GM19468 (cell line): Measurements from ENCODE around the gene TBC1D21.

Experiments used
- ATAC-seq: cut with Tn5 transposase; IDR thresholded peaks from one replicate; pipeline ENCODE4 v1.9.1; 2021; ENCODE audit warnings: mild to moderate bottlenecking, moderate library complexity, moderate number of reproducible peaks; ENCODE audit not compliant: unreplicated experiment; ENCODE audit errors: extremely low read depth

The TBC1D21 gene

GRCh38 chr15:73873456-73873855, at the start of gene TBC1D21:
TBC1D21 (plus strand) TSS chr15:73873564; CDS start chr15:73873710, 146 bp downstream.
- ATAC-seq: no peak

DNA sequence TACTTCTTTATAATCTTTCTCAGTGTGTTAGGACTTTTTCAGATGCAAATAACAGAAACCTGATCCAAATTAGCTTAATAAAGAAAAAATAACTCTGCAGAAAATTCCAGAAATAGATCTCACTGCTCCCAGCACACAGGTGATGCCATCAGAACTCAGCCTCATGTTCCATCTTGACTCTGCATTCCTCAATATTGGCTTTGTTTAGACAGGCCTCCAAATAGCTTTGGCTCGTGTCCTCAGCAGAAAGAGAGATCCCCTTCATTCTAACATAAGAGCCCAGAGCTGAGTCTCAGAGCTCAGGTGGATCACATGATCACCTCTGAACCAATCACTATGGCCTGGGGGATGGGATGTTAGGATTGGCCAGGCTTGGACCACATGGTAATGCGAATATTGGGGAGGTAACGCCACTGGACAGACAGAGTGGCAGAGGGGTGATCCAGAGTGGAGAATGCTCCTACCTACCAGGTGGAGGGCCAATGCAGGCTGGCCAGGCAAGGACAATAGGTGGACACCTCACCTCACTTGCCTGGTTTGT, 46.6 kb upstream of the TBC1D21 start:
- ATAC-seq: no peak

DNA sequence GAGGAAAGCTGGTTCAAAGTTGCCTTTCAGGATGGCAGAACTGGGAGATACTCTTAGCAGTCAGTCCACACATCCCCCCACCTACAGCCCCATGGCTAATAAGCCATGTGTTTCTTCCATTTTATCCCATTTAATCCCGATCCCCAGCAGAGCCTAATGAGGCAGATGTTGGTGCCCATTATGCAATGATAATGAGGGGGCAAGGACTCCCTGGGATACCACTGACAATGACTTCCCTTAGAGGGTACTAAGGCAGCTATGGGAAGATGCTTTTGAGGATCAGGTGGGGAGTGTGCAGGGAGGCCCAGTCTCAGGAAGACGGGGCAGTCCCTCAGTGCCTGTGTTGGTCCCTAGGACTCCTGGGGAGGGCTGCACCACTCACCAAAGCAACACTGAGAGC, 43.8 kb upstream of the TBC1D21 start:
- no peak for ATAC-seq

GRCh38 chr15:73832657-73833056, 40.7 kb upstream of the TBC1D21 start:
- no peak for ATAC-seq

- ATAC-seq: no peak
These were observed 36.5 kb upstream of the TBC1D21 start for GRCh38 chr15:73836845-73837244.

DNA sequence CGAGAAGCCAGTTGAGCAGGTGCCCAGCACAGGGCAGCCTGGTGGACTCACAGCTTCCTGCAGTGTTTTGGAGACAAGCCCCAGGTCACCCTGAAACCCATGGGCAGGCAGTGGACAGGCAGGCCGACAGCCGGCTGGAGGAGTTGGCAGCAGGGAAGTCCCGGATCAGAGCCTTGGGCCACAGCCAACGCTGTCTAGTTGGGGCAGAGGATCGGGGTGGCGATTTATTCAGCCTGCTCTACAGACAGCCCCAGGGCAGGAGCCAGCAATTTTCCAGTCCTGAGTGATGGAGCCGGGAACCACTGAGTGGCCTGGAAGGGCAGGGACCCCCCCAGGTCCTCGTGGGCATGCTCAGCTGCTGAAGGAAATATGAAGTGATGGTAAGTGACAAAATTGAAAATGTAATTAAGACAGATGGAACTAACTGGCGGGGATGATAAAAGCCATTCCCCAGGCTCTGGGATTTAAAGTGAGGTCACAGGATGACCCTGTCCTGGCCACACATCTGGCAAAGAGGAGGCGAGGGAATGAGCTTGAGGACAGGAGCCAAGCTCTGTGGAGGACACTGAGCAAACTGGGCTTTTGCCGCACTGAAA, 34.4 kb upstream of the TBC1D21 start:
- no peak for ATAC-seq

- no peak for ATAC-seq
These were observed 33.5 kb upstream of the TBC1D21 start for GRCh38 chr15:73839699-73840377.

GRCh38 chr15:73840771-73841170, 32.6 kb upstream of the TBC1D21 start:
- ATAC-seq: no peak

DNA sequence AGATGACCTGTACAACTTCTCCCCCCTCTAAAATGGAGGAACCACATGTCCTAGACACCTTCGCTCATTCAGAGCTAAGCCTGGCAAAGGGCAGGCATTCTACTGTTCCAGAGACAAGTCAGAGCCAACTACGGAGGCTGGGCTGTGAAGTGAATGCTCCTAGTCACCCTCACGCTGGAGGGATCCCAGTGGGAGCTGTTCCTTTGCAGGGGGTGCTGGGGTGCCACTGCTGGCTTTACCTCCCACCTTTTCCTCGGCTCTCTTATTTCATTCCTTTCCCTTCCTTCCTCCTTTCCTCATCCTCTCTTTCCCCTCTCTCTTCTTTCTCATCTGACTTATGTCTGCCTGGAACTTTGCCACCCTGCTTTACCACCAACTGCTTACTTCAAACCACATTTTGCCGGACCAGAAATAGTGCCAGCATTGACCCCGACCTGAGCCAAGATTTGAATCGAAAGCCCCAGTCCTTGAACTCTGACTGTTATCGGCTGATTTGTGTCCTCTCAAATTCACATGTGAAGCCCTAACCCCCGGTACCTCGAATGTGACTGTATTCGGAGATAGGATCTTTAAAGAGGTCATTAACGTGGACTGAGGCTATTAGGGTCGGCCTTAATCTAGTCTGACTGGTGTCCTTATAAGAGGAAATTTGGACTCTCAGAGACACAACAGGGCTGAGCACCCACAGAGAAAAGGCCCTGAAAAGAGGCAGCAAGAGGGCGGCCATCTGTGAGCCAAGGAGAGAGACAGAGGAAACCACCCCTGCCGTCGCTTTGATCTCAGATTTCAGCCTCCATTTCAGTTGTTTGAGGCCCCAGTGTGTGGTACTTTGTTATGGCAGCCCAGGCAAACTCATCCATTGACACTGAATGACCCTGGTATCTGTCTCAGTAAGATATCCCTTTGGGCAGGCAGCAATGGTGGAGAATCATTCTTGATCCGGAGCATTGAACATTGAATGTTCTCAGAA, 31.3 kb upstream of the TBC1D21 start:
- no peak for ATAC-seq

- ATAC-seq: no peak
These were observed 29.6 kb upstream of the TBC1D21 start for GRCh38 chr15:73843787-73844186.

DNA sequence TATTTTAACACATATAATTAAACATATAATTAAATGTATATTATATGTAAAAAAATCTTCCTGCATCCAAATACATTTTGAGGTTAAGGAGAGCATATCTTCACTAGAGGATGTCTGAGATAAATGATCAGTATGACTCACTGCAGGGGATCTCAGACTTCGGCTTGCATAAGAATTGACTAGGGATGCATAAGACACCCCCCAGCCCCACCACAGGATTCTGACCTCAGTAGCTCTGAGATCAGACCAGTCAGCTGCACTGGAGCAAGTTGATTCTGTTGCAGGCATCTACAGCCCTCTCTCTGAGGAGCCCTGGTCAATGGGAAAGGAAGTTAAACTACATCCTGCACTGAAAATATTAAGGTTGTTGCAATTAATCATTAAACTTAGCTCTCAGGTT, 29.0 kb upstream of the TBC1D21 start:
- no peak for ATAC-seq

GRCh38 chr15:73845507-73845906, 27.9 kb upstream of the TBC1D21 start:
- no peak for ATAC-seq

DNA sequence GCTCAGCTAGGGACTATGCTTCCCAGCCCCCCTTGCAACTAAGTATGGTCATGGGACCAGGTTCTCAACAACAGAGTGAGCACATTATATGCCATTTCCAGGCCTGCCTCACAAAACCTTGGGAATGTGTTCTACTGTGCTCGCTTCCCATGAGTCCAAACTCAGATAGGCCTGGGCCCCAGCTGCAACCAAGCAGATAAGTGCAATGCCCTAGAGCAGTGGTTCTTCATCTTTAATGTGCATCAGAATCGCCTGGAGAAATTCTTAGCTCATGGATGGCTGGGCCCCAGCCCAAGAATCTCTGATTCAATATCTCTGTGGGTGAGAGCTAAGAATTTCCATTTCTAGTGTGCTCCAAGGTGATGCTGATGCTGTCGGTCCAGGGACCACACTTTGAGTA, 27.5 kb upstream of the TBC1D21 start:
- no peak for ATAC-seq

DNA sequence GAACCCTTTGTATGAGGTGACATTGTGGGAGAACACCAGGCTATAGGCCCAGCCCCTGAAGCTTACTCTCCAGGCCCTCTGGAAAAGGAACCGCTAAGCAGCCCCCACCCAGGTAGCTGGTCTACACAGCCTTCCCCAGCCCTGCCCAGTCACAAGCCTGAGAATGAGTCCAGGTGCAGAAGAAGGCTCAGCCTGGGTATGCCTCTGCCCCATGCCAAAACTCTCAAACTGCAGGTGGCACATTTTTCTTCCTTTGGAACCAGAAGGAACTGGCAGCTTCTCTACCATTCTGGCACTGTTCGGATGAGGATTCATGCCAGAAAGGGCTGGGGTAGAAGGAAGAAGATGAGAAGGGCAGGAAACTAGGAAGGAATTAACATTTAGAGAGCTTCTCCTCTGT, 23.7 kb upstream of the TBC1D21 start:
- no peak for ATAC-seq

- no peak for ATAC-seq
These were observed 23.1 kb upstream of the TBC1D21 start for GRCh38 chr15:73850228-73850627.

- no peak for ATAC-seq
These were observed 21.7 kb upstream of the TBC1D21 start for GRCh38 chr15:73851689-73852088.

- no peak for ATAC-seq
These were observed 20.9 kb upstream of the TBC1D21 start for GRCh38 chr15:73852507-73852906.

DNA sequence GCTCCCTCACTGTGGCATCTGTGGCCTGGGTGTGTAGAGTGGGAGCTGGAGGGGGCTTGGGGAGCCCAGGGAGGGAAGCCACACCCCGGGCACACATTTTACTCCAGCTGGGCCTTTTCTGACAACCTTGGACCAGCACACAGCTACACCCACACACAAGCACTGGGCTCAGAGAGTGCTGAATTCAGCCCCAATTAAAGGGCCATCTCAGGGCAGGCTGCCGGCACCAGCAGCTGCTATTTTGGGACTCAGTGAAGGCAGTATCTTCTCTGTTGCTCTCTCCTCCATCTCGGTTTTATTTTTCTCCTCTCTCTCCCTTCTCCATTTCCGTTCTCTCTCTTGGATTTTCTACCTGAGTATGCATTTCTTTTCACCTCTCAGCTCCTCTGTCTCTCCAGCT, 19.1 kb upstream of the TBC1D21 start:
- no peak for ATAC-seq

GRCh38 chr15:73856458-73857192, 16.7 kb upstream of the TBC1D21 start:
- ATAC-seq: no peak
